SJCRH30 (cell line): Measurements from ENCODE around the gene SPATA20. TPM values are rescaled to one million over a fixed set of nuclear protein-coding genes. Genes with fewer than 3 reads are reported as not detected.

Experiments used
- DNase-seq, 2 experiments: peaks; one replicate each; pipeline ENCODE4 v3.0.0-alpha.2; 2015 to 2020
- H3K27ac ChIP-seq: fragments of 250-450 bp; sonication (Bioruptor Pico); 2 replicates; pipeline ENCODE4 v1.5.1; 2020; ENCODE audit warnings: mild to moderate bottlenecking, moderate library complexity
- H3K27me3 ChIP-seq: fragments of 250-450 bp; sonication (Bioruptor Pico); 2 replicates; pipeline ENCODE4 v1.5.1; 2020; ENCODE audit warnings: mild to moderate bottlenecking, moderate library complexity
- H3K36me3 ChIP-seq: fragments of 250-450 bp; sonication (Bioruptor Pico); 2 replicates; pipeline ENCODE4 v1.5.1; 2020; ENCODE audit warnings: mild to moderate bottlenecking, moderate library complexity
- H3K4me1 ChIP-seq: fragments of 250-450 bp; sonication (Bioruptor Pico); 2 replicates; pipeline ENCODE4 v1.5.1; 2020; ENCODE audit warnings: mild to moderate bottlenecking, moderate library complexity
- H3K4me3 ChIP-seq: fragments of 250-450 bp; sonication (Bioruptor Pico); 2 replicates; pipeline ENCODE4 v1.5.1; 2020; ENCODE audit warnings: mild to moderate bottlenecking, moderate library complexity
- H3K9me3 ChIP-seq: fragments of 250-450 bp; sonication (Bioruptor Pico); replicated peaks from 2 replicates; pipeline ENCODE4 v1.5.1; 2020; ENCODE audit warnings: mild to moderate bottlenecking, moderate library complexity
- total RNA-seq: library from RNA; depleted of rRNA; stranded (reverse); fragments of >200 nt; shearing (Covaris generic); gene quantifications from 2 replicates; pipeline ENCODE4 v1.2.3, GENCODE V29; 2014; rRNA removed

SPATA20 gene
- total RNA-seq = 12.0 and 13.1 TPM in 2 replicates

DNA sequence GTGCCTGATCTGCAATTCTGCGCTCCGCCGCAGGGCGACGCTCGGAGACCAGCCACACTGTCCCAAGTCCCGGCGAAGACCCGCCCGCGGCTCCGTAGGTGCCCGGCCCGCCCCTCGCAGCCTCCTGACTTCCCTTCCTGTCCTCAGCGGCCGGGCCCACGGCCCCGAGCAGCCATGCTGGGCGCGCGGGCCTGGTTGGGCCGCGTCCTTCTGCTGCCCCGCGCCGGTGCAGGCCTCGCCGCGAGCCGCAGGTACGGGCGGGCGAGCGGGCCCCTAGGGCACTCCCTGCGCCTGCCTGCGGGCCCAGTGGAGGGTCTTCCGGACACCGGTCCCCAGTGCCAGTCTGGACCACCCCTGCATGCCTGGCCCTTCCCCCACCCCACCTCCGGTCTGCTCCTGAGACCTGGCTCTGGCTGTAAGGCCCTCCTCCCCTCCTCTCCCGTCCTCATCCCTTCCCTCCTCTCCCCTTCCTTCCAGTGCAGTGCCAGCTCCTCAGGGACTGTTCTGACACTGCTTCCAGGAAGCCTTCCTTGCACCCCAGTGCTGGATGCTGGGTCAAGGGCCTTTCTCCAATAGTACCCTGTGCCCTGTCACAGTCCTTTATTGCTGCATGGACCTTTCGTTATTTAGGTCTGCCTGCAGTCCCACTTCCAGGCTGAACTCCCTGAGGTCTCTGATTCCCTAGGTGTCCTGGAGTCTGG is at the start of gene SPATA20:
SPATA20 (plus strand) TSS at position 140 of the 701 bp plus-strand sequence; CDS start at position 175, 35 bp downstream.
- Histone ChIP-seq H3K27ac (peak within 1 kb of the TSS; percentile 34), H3K4me1 (peaks cover 14% of the 10 kb centered on the region), H3K9me3 (no peaks in the 10 kb centered on the region), H3K36me3 (no peaks in the 10 kb centered on the region), H3K27me3 (no peaks in the 10 kb centered on the region), H3K4me3 (peak within 1 kb of the TSS; percentile 64)
- DNase-seq = peak; percentile 90 to 92

DNA sequence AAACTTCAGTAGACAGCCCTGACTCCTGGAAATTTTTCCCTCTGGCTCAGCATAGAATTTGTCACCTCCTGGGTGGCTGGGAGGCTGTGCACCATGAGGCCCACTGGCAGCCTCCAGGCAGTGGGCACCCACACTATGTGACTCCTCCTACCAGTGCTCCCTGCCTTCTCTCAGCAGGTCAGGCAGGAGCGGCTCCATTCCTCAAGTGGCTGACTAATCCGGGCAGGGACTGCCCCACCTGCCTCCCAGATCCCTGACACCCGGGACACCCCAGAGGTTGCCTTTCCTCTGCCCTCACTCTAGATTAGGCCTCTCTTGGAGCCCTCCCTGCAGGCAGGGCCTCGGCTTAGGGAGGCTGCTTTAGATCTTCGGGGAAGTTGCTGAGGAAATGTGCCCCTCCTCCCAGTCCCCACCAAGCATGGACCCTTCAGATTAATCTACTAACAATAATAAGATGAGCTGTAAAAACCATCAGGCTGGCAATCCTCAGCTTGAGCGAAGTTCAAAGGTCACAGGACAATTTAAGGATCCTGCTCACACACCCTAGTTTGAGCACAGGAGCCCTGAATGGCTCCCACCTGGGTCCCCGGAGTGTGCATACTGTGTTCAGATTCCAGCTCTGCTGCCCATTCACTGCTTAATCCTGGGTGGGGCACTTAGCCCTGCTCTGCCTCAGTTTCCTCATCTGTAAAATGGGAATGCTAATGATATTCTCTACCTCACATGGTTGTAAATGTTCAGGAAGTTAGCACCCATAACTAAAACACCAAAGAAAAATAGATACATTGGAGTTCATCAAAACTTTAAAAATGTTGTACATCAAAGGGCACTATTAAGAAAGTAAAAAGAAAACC is 48.7 kb upstream of the SPATA20 start:
- Histone ChIP-seq H3K36me3 (no peaks in the 10 kb centered on the region), H3K27me3 (no peaks in the 10 kb centered on the region), H3K4me1 (no peaks in the 10 kb centered on the region), H3K27ac (no peak overlapping the region), H3K4me3 (no peak overlapping the region), H3K9me3 (no peaks in the 10 kb centered on the region)
- DNase-seq = no peak

DNA sequence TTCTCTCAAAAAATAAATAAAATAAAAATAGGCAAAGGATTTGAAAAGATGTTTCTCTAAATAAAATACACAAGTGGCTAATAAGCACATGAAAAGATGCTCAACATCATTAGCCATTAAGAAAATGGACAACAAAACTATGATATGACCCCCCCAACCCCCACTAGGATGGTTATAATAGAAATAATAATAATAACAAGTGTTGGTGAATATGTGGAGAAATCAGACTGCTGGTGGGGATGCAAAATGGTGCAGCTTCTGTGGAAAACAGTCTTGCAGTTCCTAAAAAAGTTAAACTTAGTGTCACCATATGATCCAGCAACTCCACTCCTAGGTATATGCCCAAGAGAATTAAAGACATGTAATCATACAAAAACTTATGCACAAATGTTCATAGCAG is 47.7 kb upstream of the SPATA20 start:
- no peak for DNase-seq
- H3K27ac ChIP-seq = no peak overlapping the region
- no peaks in the 10 kb centered on the region for H3K9me3 ChIP-seq
- H3K36me3 ChIP-seq = no peaks in the 10 kb centered on the region
- H3K27me3 ChIP-seq = no peaks in the 10 kb centered on the region
- H3K4me1 ChIP-seq = no peaks in the 10 kb centered on the region
- no peak overlapping the region for H3K4me3 ChIP-seq

DNA sequence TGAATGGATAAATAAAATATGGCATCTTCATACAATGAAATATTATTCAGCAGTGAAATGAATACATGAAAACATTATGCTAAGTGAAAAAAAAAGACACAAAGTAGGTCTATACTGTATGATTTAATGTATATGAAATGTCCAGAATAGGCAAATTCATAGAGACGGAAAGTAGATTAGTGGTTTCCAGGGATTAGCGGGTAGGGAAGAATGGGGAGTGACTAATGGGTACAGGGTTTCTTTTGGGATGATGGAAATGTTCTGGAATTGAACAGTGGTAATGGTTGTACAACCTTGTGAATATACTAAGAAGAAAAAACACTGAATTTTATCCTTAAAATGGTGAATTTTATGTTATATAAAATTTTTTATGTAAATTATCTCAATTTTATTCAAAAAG is 47.3 kb upstream of the SPATA20 start:
- H3K4me1 ChIP-seq = no peaks in the 10 kb centered on the region
- H3K9me3 ChIP-seq = no peaks in the 10 kb centered on the region
- no peaks in the 10 kb centered on the region for H3K27me3 ChIP-seq
- no peak for DNase-seq
- no peak overlapping the region for H3K27ac ChIP-seq
- H3K36me3 ChIP-seq = no peaks in the 10 kb centered on the region
- H3K4me3 ChIP-seq = no peak overlapping the region

DNA sequence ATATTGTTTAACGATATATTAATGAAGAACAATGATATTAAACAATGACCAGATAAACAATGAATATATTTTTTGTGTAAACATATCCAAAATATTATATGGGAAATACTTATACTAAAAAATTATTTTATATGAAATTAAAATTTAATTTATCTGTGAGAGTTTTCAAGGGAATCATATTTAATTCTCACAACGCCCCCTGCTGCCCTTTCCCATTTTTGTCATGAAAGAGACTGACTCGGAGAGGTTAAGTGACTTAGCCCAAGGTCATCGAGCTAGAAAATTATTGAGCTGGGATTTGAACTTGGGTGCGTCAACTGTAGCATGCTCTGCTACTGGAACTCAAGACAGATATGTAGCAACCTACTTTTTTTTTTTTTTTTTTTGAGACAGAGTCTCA is 45.9 kb upstream of the SPATA20 start:
- no peaks in the 10 kb centered on the region for H3K9me3 ChIP-seq
- no peak overlapping the region for H3K27ac ChIP-seq
- H3K27me3 ChIP-seq = no peaks in the 10 kb centered on the region
- no peak overlapping the region for H3K4me3 ChIP-seq
- peak in 1 of 2 experiments; percentile 26 for DNase-seq
- no peaks in the 10 kb centered on the region for H3K4me1 ChIP-seq
- H3K36me3 ChIP-seq = no peaks in the 10 kb centered on the region

DNA sequence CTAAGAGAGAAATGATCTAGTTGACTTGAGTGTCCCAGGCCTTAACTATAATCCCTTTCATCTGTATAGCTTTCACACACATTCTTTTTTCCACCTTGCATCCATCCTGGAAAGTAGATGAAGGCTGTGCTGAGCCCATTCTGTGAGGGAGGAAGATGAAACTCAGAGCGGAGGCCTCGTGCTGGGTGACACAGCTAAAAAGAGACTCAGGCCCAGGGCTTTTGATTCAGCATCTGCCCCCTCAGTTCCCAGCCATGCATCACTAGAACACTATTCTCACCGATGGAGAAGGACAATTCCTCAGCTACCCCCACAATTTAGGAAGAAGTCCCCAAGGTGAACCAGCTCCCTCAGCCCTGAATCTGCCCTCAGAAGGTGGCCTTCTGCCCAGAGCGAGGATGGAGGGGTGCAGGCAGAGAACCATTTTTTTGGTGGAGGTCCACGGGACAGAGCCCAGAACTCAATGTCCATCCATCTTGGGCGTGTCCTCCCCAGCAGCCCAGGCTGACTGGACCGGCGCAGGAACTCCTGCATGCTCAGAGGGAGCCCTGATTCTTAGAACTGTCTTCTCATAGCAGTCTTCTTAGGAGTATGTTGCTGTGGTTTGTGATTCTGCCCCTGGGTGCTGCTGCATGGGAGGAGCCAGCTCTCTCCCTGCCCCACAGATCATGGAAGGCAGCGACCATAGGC is 44.5 kb upstream of the SPATA20 start:
- H3K27me3 ChIP-seq = no peaks in the 10 kb centered on the region
- H3K4me1 ChIP-seq = no peaks in the 10 kb centered on the region
- H3K9me3 ChIP-seq = no peaks in the 10 kb centered on the region
- H3K36me3 ChIP-seq = no peaks in the 10 kb centered on the region
- no peak for DNase-seq
- H3K27ac ChIP-seq = no peak overlapping the region
- H3K4me3 ChIP-seq = no peak overlapping the region

DNA sequence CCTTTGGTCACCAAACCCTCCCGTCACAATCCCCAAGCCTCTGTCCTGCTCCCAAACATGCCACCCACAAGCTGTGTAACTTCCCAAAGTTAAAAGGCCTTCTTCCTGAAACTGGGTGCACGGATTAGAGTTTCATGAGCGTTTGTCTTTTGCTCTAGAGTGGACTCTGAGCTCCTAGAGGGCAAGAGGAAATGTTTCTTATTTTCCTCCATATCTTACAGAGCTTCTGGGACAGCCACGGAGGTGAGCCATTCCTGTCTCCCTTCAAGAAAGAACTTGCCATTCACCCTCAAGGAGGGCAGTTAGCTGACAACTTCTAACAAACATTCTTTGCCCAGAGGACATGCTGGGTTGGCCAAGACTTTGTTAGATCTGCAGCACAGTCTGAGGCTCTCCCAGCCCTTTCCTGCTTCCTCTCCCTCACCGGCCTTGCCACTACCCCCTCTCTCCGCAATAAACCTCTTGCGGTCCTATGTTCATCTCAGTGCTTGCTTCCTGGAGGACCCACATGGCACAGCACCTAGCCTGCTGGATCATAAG is 41.3 kb upstream of the SPATA20 start:
- no peaks in the 10 kb centered on the region for H3K36me3 ChIP-seq
- H3K27me3 ChIP-seq = no peaks in the 10 kb centered on the region
- no peaks in the 10 kb centered on the region for H3K9me3 ChIP-seq
- H3K4me3 ChIP-seq = no peak overlapping the region
- H3K27ac ChIP-seq = no peak overlapping the region
- DNase-seq = no peak
- H3K4me1 ChIP-seq = no peaks in the 10 kb centered on the region

DNA sequence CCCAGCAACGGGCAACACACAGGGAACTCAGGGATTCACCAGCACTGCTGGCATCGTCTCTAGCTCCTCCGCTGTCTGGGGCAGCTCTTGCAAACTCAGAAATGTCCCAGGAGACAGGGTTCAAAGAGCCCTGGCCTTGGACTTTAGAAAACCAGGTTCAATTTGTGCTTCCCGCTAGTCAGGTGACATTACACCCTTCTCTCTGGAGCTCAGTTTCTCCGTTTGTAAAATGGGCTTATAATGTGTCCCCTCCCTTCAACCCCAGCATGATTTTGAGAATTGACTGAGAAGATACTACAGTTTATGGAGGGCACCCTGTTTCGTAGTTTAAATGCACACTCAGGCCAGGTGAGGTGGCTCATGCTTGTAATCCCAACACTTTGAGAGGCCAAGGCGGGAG is 40.7 kb upstream of the SPATA20 start:
- Histone ChIP-seq H3K36me3 (no peaks in the 10 kb centered on the region), H3K4me1 (no peaks in the 10 kb centered on the region), H3K9me3 (no peaks in the 10 kb centered on the region), H3K27ac (no peak overlapping the region), H3K27me3 (no peaks in the 10 kb centered on the region), H3K4me3 (no peak overlapping the region)
- DNase-seq = no peak

DNA sequence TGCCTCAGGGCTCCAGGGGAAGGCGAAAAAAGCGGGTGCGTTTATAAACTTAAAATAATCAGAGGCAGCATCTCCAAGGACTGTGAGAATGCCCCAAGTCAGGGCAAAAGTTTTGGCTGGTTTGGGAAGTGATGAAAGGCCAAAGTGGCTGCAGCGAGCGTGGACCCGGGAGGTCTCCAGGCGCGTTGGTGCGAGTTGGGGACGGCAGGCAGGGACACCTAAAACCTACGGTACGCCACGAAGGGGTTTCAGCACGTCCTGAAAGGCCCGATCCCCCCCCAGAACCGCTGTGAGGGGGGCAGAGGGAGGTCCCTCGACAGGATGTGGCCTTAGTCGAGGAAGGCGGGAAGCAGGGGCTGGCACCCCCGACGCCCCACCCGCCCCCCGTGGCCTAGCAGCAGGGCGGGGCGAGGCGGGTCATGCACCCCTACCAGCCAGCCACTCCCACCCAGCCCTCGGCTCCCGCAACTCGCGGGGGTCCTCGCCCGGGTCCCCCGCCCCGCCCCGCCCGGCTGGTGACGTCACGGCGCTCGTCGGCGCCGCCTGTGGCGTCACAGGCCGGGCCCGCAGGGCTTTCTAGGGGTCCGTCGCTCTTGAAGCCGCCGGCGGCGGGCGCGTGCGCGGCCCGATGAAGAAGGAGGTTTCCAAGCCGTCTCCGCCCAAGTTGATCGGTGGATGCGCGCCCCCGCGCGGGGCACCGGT is 39.0 kb upstream of the SPATA20 start, which contains the start of gene MYCBPAP:
MYCBPAP (plus strand) TSS at position 569 of the 702 bp plus-strand sequence. CDS start 236 bp downstream, outside the sequence.
- H3K9me3 ChIP-seq = no peaks in the 10 kb centered on the region
- no peaks in the 10 kb centered on the region for H3K27me3 ChIP-seq
- H3K4me1 ChIP-seq = no peaks in the 10 kb centered on the region
- H3K36me3 ChIP-seq = no peaks in the 10 kb centered on the region
- H3K4me3 ChIP-seq = no peak within 1 kb of the TSS
- H3K27ac ChIP-seq = no peak within 1 kb of the TSS
- no peak for DNase-seq

DNA sequence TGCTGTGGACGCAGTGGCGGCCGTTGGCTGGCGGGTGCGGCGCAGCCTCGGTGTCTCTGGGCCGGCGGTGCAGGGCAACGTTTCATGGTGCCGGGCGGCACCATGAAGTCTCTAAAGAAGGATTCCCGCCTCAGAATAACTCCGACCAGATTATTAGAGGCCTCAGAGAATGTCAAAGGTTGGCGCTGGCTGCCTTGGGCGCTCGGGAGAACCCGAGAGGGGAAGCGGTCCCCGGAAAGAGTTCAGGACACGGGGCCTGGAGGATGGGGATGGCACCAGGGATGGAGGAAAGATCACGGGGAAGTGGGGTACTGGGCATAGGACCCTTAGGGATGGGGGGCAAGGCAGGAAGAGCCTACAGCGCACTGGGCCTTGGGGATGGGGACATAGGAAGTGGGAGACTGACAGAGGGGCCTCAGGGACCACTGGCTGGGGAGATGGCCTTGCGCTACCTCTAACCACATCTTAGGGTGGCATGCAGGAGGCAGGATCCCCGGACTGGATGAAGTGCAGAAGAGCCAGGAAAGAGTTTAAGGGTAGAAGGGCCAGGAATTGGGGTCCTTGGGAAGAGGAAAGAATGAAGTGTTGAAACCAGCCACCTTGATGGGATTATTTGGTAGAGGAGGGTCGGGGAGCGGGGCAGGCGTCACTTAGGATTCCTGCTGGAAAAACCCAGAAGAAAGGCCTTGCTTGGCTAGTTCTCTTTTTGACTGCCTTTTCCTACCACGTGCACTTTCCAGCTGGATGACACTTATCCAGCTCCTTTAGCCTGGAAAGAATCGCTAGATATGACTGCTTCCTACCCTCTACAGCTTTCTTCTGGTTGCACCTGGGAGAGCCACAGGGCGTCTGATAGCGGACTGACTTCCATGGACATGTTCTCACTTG is 38.2 kb upstream of the SPATA20 start:
- no peaks in the 10 kb centered on the region for H3K36me3 ChIP-seq
- H3K9me3 ChIP-seq = no peaks in the 10 kb centered on the region
- no peak for DNase-seq
- no peaks in the 10 kb centered on the region for H3K27me3 ChIP-seq
- H3K27ac ChIP-seq = no peak overlapping the region
- H3K4me1 ChIP-seq = no peaks in the 10 kb centered on the region
- no peak overlapping the region for H3K4me3 ChIP-seq

DNA sequence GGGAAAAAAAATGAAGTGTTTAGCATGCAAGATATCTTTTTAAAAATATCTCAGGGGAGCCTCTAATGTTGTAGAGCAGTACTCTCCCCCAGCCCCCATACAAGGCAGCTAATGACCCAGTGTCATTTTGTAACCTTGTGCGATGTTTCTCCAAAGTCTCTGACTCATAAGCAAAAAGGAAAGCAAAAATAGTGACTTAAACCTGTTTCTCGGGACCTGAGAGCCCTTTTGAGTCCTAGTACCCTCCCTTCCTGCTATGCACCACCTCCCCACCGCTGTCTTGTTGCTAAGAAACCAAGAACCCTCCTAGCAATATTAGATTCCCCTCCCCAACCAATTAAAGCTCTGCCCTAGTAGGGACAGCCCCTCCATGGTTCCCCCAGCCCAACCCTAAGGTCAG is 35.9 kb upstream of the SPATA20 start:
- no peaks in the 10 kb centered on the region for H3K36me3 ChIP-seq
- DNase-seq = no peak

DNA sequence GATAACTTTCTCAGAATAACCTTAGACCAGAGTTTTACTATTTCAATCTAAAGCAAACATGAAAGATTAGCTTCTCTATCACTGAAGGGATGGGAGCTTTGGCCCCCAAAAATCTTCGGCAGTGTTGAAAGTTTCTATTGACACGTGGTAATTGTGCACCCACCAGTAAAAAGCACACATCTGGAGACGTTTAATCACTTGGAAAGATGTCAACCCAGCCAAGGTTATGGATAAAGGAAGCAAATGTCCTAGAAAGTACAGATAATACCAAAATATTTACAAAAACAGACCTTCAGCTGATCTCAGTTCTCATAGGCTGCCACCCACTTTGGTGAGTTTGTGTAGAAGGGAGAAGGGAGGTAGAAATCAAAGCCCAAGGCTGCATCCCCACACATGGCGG is 33.5 kb upstream of the SPATA20 start:
- no peaks in the 10 kb centered on the region for H3K4me1 ChIP-seq
- no peak overlapping the region for H3K4me3 ChIP-seq
- no peak overlapping the region for H3K27ac ChIP-seq
- H3K27me3 ChIP-seq = no peaks in the 10 kb centered on the region
- H3K9me3 ChIP-seq = no peaks in the 10 kb centered on the region
- DNase-seq = no peak
- H3K36me3 ChIP-seq = no peaks in the 10 kb centered on the region

More for the DNA sequence above, 35.9 kb upstream of the SPATA20 start:
- H3K9me3 ChIP-seq = no peaks in the 10 kb centered on the region
- no peak overlapping the region for H3K27ac ChIP-seq
- H3K4me3 ChIP-seq = no peak overlapping the region
- no peaks in the 10 kb centered on the region for H3K27me3 ChIP-seq
- no peaks in the 10 kb centered on the region for H3K4me1 ChIP-seq

DNA sequence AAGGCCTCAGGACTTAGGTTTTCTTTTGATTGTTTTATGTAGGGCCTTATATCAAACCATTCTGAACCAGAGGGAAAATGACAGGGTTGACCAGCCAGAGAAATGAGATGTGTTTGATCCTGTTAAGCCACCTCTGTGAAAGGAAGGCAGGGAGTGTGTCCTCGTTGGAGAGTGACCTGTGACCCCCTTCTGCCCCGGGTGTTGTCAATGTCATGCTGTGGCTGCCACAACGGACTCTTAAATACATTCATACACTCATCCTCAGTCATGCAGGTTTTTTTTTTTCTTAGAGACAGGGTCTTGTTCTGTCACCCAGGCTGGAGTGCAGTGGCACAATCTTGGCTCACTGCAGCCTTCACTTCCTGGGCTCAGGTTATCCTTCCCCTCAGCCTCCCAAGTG is 32.6 kb upstream of the SPATA20 start:
- no peak for DNase-seq
- H3K4me3 ChIP-seq = no peak overlapping the region
- no peaks in the 10 kb centered on the region for H3K9me3 ChIP-seq
- H3K4me1 ChIP-seq = no peaks in the 10 kb centered on the region
- no peak overlapping the region for H3K27ac ChIP-seq
- H3K27me3 ChIP-seq = no peaks in the 10 kb centered on the region
- no peaks in the 10 kb centered on the region for H3K36me3 ChIP-seq
